ENCODE data around the gene SCCPDH. TPM values are rescaled to one million over a fixed set of nuclear protein-coding genes. Genes with fewer than 3 reads are reported as not detected.

SCCPDH gene
- total RNA-seq, 2 donors from 2014 or later, result 22.7 to 23.2 TPM

DNA sequence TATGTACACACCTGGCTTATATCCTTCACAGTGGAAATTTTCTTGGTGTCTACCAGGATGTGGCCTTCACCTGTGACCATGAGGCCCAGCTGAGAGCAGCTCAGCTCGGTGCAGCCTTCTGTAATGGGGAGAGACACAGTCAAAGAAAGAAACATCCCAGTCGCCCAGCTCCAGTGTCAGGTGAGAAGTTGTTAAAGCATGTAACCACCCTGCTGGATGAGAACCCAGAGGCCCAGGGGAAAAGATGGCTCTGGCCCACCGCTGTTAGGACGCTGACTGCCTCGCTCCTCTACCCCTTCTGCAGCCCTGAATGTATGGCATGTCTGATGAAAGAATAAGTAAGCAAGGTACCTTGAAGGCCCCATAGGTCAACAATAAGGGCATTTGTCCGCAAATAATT is 52.7 kb downstream of the SCCPDH start:
- intact Hi-C loops (cut with DNase I), result no loop called here
- DNase-seq (ENCODE audit: low spot score), result no peak

DNA sequence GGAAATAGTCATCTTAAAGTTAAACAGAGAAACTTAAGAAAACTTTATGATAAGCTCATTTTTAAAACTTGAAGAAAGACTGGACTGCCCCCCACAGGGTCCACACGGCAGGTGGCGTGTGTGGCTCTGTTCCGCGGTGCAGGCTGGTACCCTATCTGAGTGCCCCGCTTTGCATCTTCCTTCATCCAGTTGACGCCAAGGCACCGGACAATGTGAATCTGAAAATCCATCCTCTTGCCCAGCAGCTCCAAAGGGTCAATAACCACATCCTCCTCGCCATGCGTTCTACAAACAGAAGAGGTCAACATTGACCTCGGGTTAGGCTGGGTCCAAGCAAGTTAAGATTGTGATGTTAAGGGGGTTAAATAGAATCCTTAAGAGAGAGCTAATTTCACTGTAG is 54.5 kb downstream of the SCCPDH start:
- intact Hi-C loops (cut with DNase I), result no loop called here
- peak; percentile 78 for DNase-seq (ENCODE audit: low spot score)

DNA sequence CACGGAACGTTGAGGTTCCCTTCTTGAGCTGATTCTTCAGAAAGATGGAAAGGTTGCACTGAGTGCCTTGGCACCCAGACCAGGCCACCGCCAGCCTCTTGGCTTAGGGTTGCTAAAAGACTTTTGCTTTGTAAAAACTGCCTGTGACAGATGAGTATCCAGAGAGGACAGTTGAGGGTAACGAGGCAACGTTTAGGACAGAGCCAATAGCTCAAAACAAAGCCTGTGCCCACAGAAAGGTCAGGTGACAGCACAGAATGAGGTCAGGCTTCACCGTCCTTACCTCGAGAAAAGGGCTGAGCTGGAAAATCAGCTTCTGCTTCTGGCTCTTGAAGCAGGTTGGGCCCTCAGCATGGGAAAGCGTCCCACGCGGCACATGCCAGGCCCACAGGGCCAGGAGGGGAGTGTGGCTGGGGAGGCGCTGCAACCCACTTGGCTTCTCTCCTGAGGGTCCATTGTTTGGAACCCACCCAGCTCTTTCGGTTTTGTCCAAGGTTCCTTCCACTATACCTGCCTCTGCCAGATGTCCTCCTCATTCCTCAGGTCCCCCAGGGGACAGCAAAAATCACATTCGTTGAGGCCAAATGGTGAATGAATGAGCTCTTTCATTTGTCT is 55.5 kb downstream of the SCCPDH start:
- peak; percentile 71 for DNase-seq (ENCODE audit: low spot score)
- intact Hi-C loops (cut with DNase I), result no loop called here

DNA sequence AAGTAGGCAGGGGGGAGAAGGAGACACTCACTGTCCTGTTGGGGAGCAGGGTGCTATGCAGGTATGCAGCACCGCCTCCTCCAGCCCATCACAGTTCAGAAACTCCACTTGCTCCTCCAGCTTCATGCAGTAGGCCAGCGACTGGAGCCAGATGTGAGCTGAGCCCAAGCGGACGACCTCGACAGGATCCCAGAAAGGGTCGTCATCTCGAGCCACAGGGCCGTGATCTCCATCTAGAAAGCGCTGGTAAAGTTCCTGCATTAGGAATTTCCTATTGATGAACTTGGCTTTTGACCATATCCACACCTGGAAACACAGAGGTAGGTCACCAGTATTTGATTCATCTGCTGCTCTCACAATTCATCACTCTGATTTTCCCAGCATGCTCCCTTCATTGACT is 56.1 kb downstream of the SCCPDH start:
- no peak for DNase-seq (ENCODE audit: low spot score)
- intact Hi-C loops (cut with DNase I), result no loop called here

DNA sequence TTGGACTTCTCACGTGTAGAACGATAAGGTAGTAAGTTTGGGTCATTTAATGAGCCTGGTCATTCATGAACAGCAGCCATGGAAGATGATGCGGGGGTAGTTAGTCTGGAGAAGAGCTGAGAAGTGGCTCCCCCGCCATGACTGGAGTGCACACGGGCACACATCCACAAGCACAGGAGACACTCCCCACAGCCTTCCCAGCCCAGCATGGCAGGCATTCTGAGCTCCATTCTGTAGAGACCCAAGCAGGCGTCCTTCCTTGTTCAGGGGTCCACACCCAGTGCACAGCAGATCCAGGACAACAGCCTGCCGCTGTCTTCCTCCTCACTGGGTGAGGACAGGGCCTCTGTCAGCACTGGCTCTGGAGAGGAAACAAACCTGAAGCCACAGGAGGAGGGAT is 57.0 kb downstream of the SCCPDH start:
- intact Hi-C loops (cut with DNase I), result no loop called here
- no peak for DNase-seq (ENCODE audit: low spot score)

DNA sequence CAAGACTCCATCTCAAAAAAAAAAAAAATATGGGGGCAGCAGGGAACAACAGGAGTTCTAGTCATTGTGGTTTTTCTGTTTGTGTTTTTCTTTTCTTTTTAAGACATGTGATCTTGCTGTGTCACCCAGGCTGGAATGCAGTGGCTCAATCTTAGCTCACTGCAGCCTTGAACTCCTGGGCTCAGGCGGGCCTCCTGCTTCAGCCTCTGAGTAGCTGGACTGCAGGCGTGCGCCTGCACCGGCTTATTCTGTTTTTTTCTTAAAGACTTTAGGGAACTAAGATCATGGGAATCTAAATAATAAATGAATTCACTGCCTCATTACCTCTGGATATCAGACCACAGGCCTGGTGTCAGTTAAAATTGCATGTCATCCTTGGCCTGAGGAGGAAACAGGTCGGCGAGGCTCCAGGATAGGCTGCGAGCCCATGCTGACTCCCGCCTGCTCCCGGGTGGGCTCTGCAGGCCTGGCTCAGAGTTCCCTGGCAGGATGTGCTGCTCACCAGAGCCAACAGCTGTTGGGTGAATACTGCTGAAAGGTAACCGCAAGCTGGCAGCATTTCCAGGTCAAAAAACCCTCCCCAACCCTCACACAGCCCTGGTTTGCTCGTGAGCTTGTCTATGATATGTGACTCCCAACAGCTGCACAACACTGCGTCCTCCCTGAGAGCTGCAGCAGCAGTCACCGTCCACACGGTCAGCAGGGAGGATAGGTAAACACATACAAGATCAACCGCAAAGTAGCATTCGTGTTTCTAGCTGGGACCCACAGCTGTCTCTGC is 58.1 kb downstream of the SCCPDH start:
- no peak for DNase-seq (ENCODE audit: low spot score)

DNA sequence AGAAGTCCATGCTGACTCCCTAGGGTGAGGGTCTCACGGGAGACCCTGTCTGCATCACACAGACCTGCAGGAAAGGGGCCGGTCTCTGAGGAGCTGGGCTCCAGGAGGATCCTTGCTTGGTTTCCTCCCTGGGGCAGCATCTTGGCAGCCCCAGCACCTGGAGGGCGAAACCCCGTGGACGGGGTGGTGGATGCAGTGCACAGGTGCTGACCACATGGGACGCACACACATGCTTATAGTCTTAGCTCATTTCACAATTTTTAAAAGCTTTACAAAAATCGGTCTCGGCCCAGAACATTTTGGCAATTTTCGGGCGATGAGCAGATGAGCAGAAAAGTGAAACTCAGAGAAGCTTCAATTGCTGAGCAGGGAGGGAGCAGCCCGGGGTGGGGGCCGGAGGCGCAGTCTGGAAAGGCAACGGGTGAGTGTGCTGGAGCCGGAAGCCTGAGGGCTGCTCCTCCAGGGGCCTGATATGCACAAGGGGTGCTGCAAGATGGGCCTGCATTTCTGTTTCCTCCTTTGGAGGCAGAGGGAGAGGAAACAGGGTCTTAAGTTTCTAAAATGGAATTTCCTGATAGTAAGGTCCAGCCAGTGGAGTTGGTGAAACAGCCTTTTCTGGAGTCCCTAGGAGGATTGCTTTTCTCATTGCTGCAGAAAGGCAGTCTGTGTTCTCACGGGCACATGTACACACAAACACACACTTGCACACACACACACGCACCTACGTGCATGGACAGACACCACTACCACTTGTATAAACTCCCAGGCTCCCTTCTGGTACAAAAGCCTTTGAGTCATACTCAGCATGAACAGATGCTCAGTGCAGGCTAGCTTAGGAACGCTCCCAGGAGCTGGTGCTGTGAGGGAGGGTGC is 60.6 kb downstream of the SCCPDH start:
- intact Hi-C loops (cut with DNase I), result no loop called here
- peak; percentile 77 for DNase-seq (ENCODE audit: low spot score)

More for the DNA sequence above, 58.1 kb downstream of the SCCPDH start:
- intact Hi-C loops (cut with DNase I), result no loop called here

DNA sequence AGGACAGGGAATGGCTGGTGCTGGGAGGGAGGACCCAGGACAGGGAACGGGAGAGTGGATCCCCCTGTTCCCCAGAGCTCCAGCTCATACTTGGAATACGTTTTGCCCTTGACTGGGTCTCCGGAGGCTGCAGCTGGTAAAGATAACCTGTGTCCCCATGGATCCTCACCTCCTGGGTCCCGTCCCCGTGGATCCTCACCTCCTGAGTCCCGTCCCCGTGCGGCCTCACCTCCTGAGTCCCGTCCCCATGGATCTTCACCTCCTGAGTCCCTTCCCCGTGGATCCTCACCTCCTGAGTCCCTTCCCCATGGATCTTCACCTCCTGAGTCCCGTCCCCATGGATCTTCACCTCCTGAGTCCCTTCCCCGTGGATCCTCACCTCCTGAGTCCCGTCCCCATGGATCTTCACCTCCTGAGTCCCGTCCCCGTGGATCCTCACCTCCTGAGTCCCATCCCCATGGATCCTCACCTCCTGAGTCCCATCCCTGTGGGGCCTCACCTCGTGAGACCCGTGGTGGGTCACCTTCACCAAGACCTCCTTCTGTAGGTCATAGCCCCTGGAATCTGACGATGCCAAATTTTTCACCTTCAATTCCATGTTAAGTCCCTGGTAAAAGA is 61.4 kb downstream of the SCCPDH start:
- intact Hi-C loops (cut with DNase I), result no loop called here
- peak; percentile 82 for DNase-seq (ENCODE audit: low spot score)

DNA sequence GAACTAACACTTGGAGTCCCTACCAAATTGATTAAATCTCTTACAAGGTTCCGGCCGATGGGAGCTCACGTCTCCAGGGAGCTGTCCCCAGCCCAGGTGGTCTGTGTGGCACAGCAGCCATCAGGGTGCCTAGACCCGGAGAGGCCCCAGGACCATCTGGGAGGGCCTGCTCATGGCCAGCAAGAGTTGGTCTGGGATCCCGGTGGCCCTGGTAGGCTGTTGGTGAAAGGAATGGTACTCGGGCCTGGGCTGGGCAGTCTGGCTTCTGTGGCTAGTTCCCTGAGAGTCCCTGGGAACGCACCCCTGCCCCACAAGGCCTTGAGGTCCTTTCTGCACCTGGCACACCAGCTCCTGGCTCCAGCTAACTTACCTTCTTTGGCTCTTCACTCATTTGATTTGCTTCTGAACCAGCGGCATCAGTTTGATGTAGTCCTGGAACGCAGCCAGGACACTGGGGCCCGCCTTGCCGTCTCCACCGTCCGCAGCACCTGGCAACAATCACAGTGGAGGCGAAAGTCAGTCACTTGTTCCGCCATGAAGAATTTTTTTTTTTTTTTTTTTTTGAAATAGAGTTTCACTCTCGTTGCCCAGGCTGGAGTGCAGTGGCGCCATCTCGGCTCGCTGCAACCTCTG is 62.5 kb downstream of the SCCPDH start:
- DNase-seq (ENCODE audit: low spot score), result peak; percentile 31
- intact Hi-C loops (cut with DNase I), result no loop called here

DNA sequence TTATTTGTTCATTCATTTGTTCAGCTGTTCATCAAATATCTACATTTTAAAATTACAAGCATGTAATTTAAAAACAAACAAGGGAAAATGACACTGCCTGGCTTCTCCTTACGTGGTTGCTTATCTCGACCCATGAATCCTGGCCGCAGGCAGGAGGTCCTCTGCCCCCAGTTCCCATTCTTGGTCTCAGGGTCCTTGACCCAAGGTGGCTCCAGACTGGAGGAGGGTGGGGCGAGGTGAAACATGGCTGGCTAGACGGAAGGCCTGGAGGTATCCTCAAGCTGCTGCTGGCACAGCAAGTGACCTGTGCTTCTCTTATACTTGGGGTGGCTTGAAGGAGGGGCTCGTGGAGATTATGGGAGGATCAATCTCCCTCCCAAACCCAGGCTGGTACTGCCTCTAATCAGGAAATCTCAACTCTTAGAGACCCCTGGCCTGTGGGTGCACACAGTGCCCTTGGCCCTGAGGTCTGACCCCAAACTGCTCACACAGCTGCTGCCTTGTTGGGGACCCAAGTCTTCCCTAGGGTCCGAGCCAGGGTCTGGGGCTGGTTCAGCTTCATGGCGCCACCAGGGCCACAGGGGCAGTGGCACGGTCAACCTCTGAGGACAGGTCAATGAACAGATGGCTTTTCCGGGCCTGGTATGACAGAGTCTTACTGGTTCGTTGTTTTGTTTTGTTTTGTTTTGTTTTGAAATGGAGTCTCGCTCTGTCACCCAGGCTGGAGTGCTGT is 63.7 kb downstream of the SCCPDH start:
- intact Hi-C loops (cut with DNase I), result no loop called here
- DNase-seq (ENCODE audit: low spot score), result peak; percentile 58

DNA sequence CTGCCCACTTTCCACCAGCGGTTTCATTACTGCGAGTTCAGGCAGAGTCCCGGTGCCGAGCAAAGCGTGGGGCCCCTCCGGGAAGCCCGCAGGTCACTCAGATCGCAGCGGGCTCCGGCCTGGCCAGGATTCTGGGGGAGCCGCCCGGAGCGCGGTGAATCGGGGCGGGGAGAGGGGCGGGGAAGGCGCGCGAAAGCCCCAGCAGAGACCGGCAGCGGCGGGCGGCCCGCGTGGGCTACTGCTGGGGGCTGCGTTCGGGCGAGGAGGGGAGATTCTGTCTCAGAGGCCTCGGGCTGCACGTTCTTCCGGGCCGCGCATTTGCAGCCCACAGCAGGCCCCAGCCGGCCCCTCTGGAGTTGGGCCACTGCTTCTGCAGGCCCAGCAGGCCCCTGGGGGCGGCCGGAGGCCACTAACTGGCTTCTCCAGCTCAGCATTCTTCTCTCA is 64.7 kb downstream of the SCCPDH start:
- DNase-seq (ENCODE audit: low spot score), result peak; percentile 83
- intact Hi-C loops (cut with DNase I), result no loop called here

DNA sequence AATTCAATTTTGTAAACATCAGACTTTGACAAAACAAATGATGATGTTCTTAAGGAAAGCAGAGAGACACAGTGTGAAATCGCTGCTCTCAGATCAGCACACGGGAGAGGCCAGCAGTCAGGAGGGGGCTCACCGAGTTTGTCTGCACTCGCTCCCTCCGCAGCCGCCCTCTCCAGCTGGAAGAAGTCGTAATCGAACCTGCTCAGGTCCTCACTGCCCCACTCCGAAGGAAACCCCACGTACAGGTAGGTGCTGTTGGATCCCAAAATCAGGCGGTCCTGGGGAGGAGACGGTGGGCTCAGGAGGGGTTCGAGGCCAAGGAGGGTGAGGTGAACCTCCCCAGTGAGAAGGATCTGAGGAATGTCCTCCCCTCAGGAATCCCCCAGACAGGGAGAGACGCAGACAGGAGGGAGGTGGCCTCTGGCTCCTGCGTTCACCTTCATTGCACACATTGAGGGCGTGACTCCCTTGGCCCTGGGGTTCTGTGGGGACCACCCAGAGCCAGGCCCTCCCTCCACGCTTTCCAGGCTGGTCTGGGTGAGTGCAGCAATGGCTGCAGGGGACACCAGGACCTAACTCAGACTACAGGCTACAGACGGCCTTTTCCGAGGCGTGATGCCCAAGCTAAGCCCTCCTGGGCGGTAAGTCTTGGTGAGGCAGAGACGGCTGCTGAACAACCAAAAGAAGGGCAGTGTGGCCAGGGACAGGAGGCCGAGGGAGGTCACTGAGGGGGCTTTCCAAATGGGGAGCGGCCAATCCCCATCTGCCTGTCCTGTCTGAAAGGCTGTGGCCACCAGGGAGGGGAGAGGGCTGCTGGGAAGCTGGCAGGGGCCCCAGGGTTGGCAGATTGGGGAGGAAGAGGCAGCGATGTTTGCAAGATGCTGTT is 65.5 kb downstream of the SCCPDH start:
- intact Hi-C loops (cut with DNase I), result no loop called here
- peak; percentile 64 for DNase-seq (ENCODE audit: low spot score)

DNA sequence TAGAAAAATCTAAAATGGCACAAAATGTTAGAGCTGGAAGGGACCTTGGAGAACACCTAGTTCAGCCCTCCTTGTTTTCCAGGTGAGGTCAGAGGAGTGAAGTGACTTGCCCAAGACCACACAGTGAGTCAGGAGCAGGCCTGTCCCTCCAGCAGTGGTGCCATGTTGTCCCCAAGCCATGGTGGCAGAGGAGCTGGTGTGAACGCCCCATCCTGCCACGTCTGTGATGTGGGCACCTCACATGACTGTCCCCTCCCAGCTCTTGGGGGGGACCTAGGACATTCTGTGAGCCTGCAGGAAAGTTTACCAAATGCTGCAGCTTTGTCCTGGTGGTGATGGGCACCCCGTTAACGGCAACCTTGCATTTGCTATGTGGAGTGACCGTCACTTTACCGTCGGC is 66.2 kb downstream of the SCCPDH start:
- intact Hi-C loops (cut with DNase I), result no loop called here
- peak; percentile 19 for DNase-seq (ENCODE audit: low spot score)

DNA sequence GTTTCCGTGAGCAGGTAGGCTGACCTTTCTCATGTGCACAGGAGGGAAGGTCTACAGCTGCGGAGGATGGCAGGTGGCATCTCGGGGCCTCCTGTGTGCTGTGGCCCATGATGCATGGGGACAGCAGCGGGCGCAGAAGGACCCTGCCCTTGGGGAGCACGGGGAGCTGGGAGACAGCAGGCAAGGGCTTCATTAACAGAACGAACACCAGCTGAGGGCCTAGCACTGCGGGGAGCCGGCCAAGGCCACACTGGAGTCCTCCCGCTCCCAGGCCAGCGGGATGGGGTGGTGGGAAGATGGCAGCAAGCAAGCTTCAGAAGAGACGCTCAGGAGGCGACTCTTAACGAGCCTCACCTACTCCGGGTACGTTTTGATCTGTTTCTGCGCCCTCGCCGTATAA is 66.6 kb downstream of the SCCPDH start:
- intact Hi-C loops (cut with DNase I), result no loop called here
- DNase-seq (ENCODE audit: low spot score), result peak; percentile 46

DNA sequence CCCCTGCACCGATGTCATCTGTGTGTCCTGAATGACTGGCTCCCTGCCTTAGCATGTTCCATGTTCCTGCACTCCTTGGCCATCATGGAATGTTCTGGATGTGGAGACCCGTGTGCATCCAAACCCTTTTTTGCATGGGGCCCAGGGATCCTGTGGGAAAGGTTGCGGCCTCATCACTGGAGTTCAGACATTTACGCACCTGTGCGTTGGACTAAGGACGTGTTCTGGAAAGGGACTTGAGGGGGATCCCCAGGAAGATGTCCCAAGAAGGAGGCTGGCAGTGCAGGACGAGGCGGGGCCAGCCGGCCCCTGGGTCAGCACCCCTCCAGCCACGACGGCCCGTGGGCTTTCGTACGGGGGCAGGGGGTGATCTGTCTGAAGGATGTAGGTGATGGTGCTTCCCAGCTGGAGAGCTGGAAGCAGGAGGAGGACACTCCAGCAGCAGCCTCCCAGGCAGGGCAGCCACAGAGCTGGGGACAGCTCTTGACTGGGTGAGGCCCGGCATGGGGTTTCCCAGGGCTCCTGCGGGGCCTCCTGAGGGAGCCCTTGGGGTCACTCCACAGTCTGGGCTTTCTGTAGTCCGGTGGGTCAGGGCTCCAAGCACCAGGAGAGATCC is 67.2 kb downstream of the SCCPDH start:
- intact Hi-C loops (cut with DNase I), result no loop called here
- DNase-seq (ENCODE audit: low spot score), result peak; percentile 48

DNA sequence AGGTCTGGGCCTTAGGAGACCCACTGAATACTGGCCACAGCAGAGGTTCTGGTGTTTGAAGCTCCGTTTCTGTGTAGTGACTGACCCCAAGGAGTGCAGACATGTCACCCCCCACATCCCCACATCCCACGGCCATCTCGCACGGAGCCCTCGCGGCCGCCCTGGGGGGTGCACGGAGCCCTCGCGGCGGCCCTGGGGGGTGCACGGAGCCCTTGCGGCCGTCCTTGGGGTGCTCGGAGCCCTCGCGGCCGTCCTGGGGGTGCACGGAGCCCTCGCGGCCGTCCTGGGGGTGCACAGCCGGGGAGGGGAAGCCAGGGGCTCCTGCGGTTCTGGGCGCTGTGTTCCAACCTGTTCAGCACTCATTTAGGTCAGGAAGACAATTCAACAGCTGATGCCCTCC is 68.4 kb downstream of the SCCPDH start:
- intact Hi-C loops (cut with DNase I), result no loop called here

DNA sequence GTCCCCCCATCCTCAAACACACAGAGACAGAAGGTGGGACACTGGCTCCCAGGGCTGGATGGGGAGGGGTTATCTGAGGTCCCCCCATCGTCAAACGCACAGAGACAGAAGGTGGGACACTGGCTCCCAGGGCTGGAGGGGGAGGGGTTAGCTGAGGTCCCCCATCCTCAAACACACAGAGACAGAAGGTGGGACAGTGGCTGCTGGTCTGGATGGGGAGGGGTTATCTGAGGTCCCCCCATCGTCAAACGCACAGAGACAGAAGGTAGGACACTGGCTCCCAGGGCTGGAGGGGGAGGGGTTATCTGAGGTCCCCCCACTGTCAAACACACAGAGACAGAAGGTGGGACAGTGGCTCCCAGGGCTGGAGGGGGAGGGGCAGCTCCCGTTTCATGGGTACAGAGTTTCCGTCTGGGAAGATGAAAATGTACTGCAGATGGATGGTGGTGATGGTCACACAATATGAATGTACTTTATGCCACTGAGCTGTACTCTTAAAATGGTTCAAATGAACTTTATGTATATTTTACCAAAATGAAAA is 69.2 kb downstream of the SCCPDH start:
- DNase-seq (ENCODE audit: low spot score), result peak; percentile 25
- intact Hi-C loops (cut with DNase I), result no loop called here

More for the DNA sequence above, 68.4 kb downstream of the SCCPDH start:
- DNase-seq (ENCODE audit: low spot score), result peak; percentile 36

All from posterior vena cava (tissue), 2 donors.